Activated CD8-positive, alpha-beta T cell treated with anti-CD3 and anti-CD28 coated beads for 36 hours (primary cell): Measurements from ENCODE around the gene GALT. TPM values are rescaled to one million over a fixed set of nuclear protein-coding genes. Genes with fewer than 3 reads are reported as not detected.

Experiments used
- ATAC-seq: fragments of 200-7000 bp; cut with Tn5 transposase; one replicate; pipeline ENCODE4 v1.10.0; 2021; ENCODE audit warnings: mild to moderate bottlenecking, moderate library complexity
- CTCF ChIA-PET: fragments of 350-600 bp; sonication (Branson Sonifier 250); formaldehyde crosslinking; loops from one replicate; lab custom pipeline; 2021; ENCODE audit warnings: antibody characterized with exemption; lab: Charles Lee
- POLR2A ChIA-PET: fragments of 350-600 bp; sonication (Branson Sonifier 250); formaldehyde crosslinking; loops from one replicate; lab custom pipeline; 2021; ENCODE audit warnings: antibody characterized with exemption; lab: Charles Lee
- DNase-seq: peaks from one replicate; pipeline ENCODE4 v3.0.0-alpha.2; 2020
- H3K27ac Mint-ChIP-seq: one replicate; pipeline ENCODE4 v1.8.0; 2021; ENCODE audit warnings: mild to moderate bottlenecking, mixed read lengths
- H3K27me3 Mint-ChIP-seq: one replicate; pipeline ENCODE4 v1.8.0; 2021; ENCODE audit warnings: mixed read lengths
- H3K36me3 Mint-ChIP-seq: one replicate; pipeline ENCODE4 v1.8.0; 2021; ENCODE audit warnings: low read depth, mixed read lengths
- H3K4me1 Mint-ChIP-seq: one replicate; pipeline ENCODE4 v1.8.0; 2021; ENCODE audit warnings: low read depth, mixed read lengths
- H3K4me3 Mint-ChIP-seq: one replicate; pipeline ENCODE4 v1.8.0; 2021; ENCODE audit warnings: mild to moderate bottlenecking, moderate library complexity, mixed read lengths
- H3K9me3 Mint-ChIP-seq: one replicate; pipeline ENCODE4 v1.8.0; 2021; ENCODE audit warnings: mixed read lengths
- CTCF ChIP-seq: fragments of 200-600 bp; IDR thresholded peaks from one replicate; pipeline ENCODE4 v1.8.0; 2022; ENCODE audit warnings: antibody characterized with exemption, mild to moderate bottlenecking
- intact Hi-C: fragments of 100-400 bp; cut with micrococcal nuclease; formaldehyde crosslinking; loops from one replicate; pipeline ENCODE4 v1.10.0; 2022
- total RNA-seq, 2 experiments: library from RNA; stranded (reverse); gene quantifications; one replicate each; pipeline ENCODE4 v1.2.3, GENCODE V29; 2021

GALT gene
- 10 to 100 TPM; 42.8 to 44.5 TPM for total RNA-seq

GRCh38 chr9:34646211-34647083 is at the start of gene GALT:
TSS of gene GALT (plus strand) at chr9:34646675. CDS start at chr9:34646705, 30 bp downstream.
- peak within 1 kb of the TSS; percentile 80 for H3K4me3 Mint-ChIP-seq
- H3K27me3 Mint-ChIP-seq = no peaks in the 10 kb centered on the region
- ChIA-PET CTCF (interaction anchor here (0.6 to 10.0 kb wide), 15 partner anchors 11 to 466 kb away, joined by 3 to 133 read pairs (median 4); partner anchors contain the start of genes CCL27, DCTN3, RPP25L and SIGMAR1), POLR2A (interaction anchor here (0.8 to 4.2 kb wide), 12 partner anchors 9 to 188 kb away, joined by 3 to 63 read pairs (median 4); partner anchors contain the start of genes CCL27, DCTN3, DNAI1 and FAM219A)
- H3K36me3 Mint-ChIP-seq = peaks cover 25% of the 10 kb centered on the region
- H3K4me1 Mint-ChIP-seq = peaks cover 22% of the 10 kb centered on the region
- DNase-seq = peak; percentile 98
- peak within 1 kb of the TSS; percentile 85 for H3K27ac Mint-ChIP-seq
- intact Hi-C loops = no loop called here
- H3K9me3 Mint-ChIP-seq = no peaks in the 10 kb centered on the region
- ATAC-seq = peak; percentile 90
- peak; percentile 61 for TF ChIP-seq CTCF

GRCh38 chr9:34599546-34599945 is 46.9 kb upstream of the GALT start:
- intact Hi-C loops = no loop called here
- DNase-seq (no peak), ATAC-seq (no peak)
- no peak overlapping the region for H3K4me3 Mint-ChIP-seq
- H3K36me3 Mint-ChIP-seq = no peaks in the 10 kb centered on the region
- ChIA-PET CTCF (interaction anchor here (0.6 to 1.4 kb wide), 4 partner anchors 8 to 52 kb away, joined by 3 to 5 read pairs (median 4); no protein-coding TSS in a partner anchor), POLR2A (interaction anchor here (1.1 to 1.3 kb wide), 2 partner anchors 11 to 38 kb away, joined by 3 to 4 read pairs; partner anchors contain the start of gene SIGMAR1)
- no peak overlapping the region for H3K27ac Mint-ChIP-seq
- H3K9me3 Mint-ChIP-seq = no peaks in the 10 kb centered on the region
- H3K27me3 Mint-ChIP-seq = peaks cover 5% of the 10 kb centered on the region
- no peaks in the 10 kb centered on the region for H3K4me1 Mint-ChIP-seq
- no peak for TF ChIP-seq CTCF

GRCh38 chr9:34600908-34601307 is 45.6 kb upstream of the GALT start:
- no peak for DNase-seq
- Mint-ChIP-seq H3K4me1 (no peaks in the 10 kb centered on the region), H3K27ac (no peak overlapping the region), H3K36me3 (no peaks in the 10 kb centered on the region), H3K9me3 (no peaks in the 10 kb centered on the region), H3K27me3 (peaks cover 5% of the 10 kb centered on the region), H3K4me3 (no peak overlapping the region)
- intact Hi-C loops = no loop called here
- ATAC-seq = no peak
- TF ChIP-seq CTCF = no peak
- POLR2A ChIA-PET = interaction anchor here (0.8 to 0.9 kb wide), 2 partner anchors 10 to 1229 kb away, joined by 3 read pairs; no protein-coding TSS in a partner anchor
- CTCF ChIA-PET = interaction anchor here (1.4 kb wide), 1 partner anchor 9 kb away, joined by 7 read pairs; no protein-coding TSS in a partner anchor

- ATAC-seq (no peak), DNase-seq (no peak)
- POLR2A ChIA-PET = no interaction called here
- Mint-ChIP-seq H3K27ac (no peak overlapping the region), H3K27me3 (no peaks in the 10 kb centered on the region), H3K4me3 (no peak overlapping the region), H3K4me1 (no peaks in the 10 kb centered on the region), H3K36me3 (no peaks in the 10 kb centered on the region), H3K9me3 (no peaks in the 10 kb centered on the region)
- no peak for TF ChIP-seq CTCF
- intact Hi-C loops = no loop called here
- CTCF ChIA-PET = interaction anchor here (0.9 to 5.4 kb wide), 12 partner anchors 10 to 198 kb away, joined by 3 to 43 read pairs (median 9); partner anchors contain the start of genes CNTFR and RPP25L
Measured at GRCh38 chr9:34601937-34602573, 44.4 kb upstream of the GALT start.
